Measurements from ENCODE around the gene CNKSR3.

Gene CNKSR3

GRCh38 chr6:154350293-154350692 is 160.2 kb downstream of the CNKSR3 start:
- DNase-seq (ENCODE audit: low read depth, low spot score), result no peak

GRCh38 chr6:154347981-154348380 is 162.5 kb downstream of the CNKSR3 start:
- DNase-seq (ENCODE audit: low read depth, low spot score), result no peak

GRCh38 chr6:154345811-154346210 is 164.7 kb downstream of the CNKSR3 start:
- DNase-seq (ENCODE audit: low read depth, low spot score), result no peak

GRCh38 chr6:154343473-154344308 is 166.8 kb downstream of the CNKSR3 start:
- DNase-seq (ENCODE audit: low read depth, low spot score), result no peak

GRCh38 chr6:154341871-154342270 is 168.6 kb downstream of the CNKSR3 start:
- DNase-seq (ENCODE audit: low read depth, low spot score), result no peak

- no peak for DNase-seq (ENCODE audit: low read depth, low spot score)
These were observed 169.1 kb downstream of the CNKSR3 start for GRCh38 chr6:154341336-154341735.
